OCI-LY7 (cell line): ENCODE measurements around the gene DHX29. TPM values are rescaled to one million over a fixed set of nuclear protein-coding genes. Genes with fewer than 3 reads are reported as not detected.

Source experiments
- BruUV-seq: library from RNA; stranded (reverse); fragments of 400-500 nt; replicated peaks from 2 replicates; lab custom pipeline; 2021; lab: Mats Ljungman, UMichigan
- CTCF ChIA-PET: fragments of 300-600 bp; sonication (Branson Sonifier 250); formaldehyde crosslinking; loops from one replicate; lab custom pipeline; 2022; ENCODE audit warnings: antibody characterized with exemption; ENCODE audit not compliant: unreplicated experiment; lab: Charles Lee
- POLR2A ChIA-PET: fragments of 300-600 bp; sonication (Branson Sonifier 250); formaldehyde crosslinking; loops from one replicate; lab custom pipeline; 2022; ENCODE audit warnings: antibody characterized with exemption; lab: Charles Lee
- DNase-seq: peaks from one replicate; pipeline ENCODE4 v3.0.0-alpha.2; 2015; ENCODE audit warnings: low spot score
- H2AFZ ChIP-seq: fragments of 200-600 bp; sonication (generic), shearing (Covaris generic); 2 replicates; pipeline ENCODE4 v1.6.1; 2014; ENCODE audit warnings: mild to moderate bottlenecking, antibody characterized with exemption, low read length, moderate library complexity
- H3K27ac ChIP-seq: fragments of 200-600 bp; sonication (generic); 2 replicates; pipeline ENCODE4 v1.5.1; 2014; ENCODE audit warnings: mixed run types, low read depth, mild to moderate bottlenecking, moderate library complexity, low read length, inconsistent platforms; ENCODE audit not compliant: poor library complexity, severe bottlenecking
- H3K36me3 ChIP-seq: fragments of 200-600 bp; sonication (generic); 2 replicates; pipeline ENCODE4 v1.6.1; 2014; ENCODE audit warnings: mild to moderate bottlenecking, antibody characterized with exemption, low read length, moderate library complexity, mixed read lengths; ENCODE audit not compliant: insufficient read depth
- H3K4me1 ChIP-seq: fragments of 200-600 bp; sonication (generic); 2 replicates; pipeline ENCODE4 v1.5.1; 2014; ENCODE audit warnings: mild to moderate bottlenecking, low read length; ENCODE audit not compliant: insufficient read depth, poor library complexity, severe bottlenecking
- H3K4me2 ChIP-seq: fragments of 200-600 bp; sonication (generic); 2 replicates; pipeline ENCODE4 v1.6.1; 2014; ENCODE audit warnings: mild to moderate bottlenecking, low read length
- H3K4me3 ChIP-seq: fragments of 200-600 bp; sonication (generic); 2 replicates; pipeline ENCODE4 v1.5.1; 2014; ENCODE audit warnings: mild to moderate bottlenecking, low read depth, low read length; ENCODE audit not compliant: poor library complexity, severe bottlenecking
- H3K79me2 ChIP-seq: fragments of 200-600 bp; sonication (generic); 2 replicates; pipeline ENCODE4 v1.6.1; 2016; ENCODE audit warnings: low read depth, mild to moderate bottlenecking, low read length, moderate library complexity, mixed read lengths; ENCODE audit not compliant: insufficient read depth
- H3K9me2 ChIP-seq: fragments of 200-600 bp; sonication (generic); 2 replicates; pipeline ENCODE4 v1.6.1; 2016; ENCODE audit warnings: mild to moderate bottlenecking, low read length, mixed read lengths; ENCODE audit not compliant: insufficient read depth
- H3K9me3 ChIP-seq: fragments of 200-600 bp; sonication (generic); 2 replicates; pipeline ENCODE4 v1.6.1; 2014; ENCODE audit warnings: mild to moderate bottlenecking, mixed run types, low read length, mixed read lengths
- H4K20me1 ChIP-seq: fragments of 200-600 bp; sonication (generic); 2 replicates; pipeline ENCODE4 v1.6.1; 2014; ENCODE audit warnings: mild to moderate bottlenecking, antibody characterized with exemption, low read length, moderate library complexity, mixed read lengths; ENCODE audit not compliant: insufficient read depth
- CTCF ChIP-seq: fragments of 200-600 bp; sonication (generic); conservative IDR thresholded peaks from 2 replicates; pipeline ENCODE4 v1.5.1; 2014; ENCODE audit warnings: mild to moderate bottlenecking, antibody characterized with exemption, low read length, moderate library complexity, mixed read lengths
- EZH2phosphoT487 ChIP-seq: fragments of 200-600 bp; sonication (generic); IDR thresholded peaks from 2 replicates; pipeline ENCODE4 v1.6.1; 2018; ENCODE audit warnings: low read depth, borderline replicate concordance, mild to moderate bottlenecking, mixed run types, antibody characterized with exemption, low read length, moderate library complexity, mixed read lengths
- intact Hi-C: fragments of 100-400 bp; cut with micrococcal nuclease; formaldehyde crosslinking; loops from one replicate; pipeline ENCODE4 v1.10.0; 2022; ENCODE audit not compliant: unreplicated experiment
- total RNA-seq, 2 experiments: library from RNA; depleted of rRNA in 1 of 2; stranded (reverse); fragments of >200 nt in 1 of 2; shearing (Covaris generic) in 1 of 2; gene quantifications; 2 replicates each; pipeline ENCODE4 v1.2.3, GENCODE V29; 2014 to 2022

DHX29 gene
- total RNA-seq, 2 experiments from 2014 or later: 12.7 to 19.9 TPM

DNA sequence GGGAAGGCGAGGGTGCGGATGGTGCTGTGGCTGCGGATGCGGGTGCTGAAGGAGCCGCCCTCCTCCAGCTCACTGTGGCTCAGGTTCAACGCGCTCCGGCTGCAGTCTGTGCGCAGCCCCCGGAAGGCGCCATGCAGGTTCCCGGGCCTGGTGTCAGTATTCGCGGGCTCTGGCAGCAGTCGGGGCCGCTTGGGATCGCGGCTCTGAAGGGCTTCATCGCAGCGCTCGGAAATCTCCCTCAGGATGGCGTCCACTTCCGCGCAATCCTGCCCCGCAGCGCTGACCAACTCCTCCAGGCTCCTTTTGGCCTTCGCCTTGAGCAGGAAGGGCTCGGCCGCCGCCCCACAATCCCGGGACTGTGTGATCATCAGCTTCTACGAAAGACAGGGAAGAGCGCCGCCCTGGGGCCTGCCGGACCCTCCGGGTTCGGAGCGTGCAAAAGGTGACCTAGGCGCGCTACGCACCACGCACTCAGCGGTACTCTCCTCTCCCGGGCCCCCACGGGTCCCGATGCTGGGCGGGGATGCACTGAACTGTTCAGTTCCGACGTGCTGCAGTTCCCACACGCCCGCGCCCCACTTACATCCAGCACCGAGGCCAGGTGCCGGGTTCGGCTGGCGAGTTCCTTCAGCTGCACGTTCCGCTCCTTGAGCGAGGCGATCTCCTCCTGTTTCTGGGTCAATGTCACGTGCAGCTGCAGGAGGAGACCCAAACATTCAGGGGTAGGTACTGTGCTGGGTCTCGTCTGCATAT, 86.9 kb downstream of the DHX29 start:
- Histone ChIP-seq H3K9me3 (no peaks in the 10 kb centered on the region), H2AFZ (no peak overlapping the region), H3K27ac (no peak overlapping the region), H3K79me2 (no peaks in the 10 kb centered on the region), H3K36me3 (no peaks in the 10 kb centered on the region), H3K4me2 (no peak overlapping the region), H3K4me3 (no peak overlapping the region), H3K4me1 (no peaks in the 10 kb centered on the region), H3K9me2 (no peaks in the 10 kb centered on the region), H4K20me1 (no peaks in the 10 kb centered on the region)
- CTCF ChIA-PET: no interaction called here
- no TSS peak for BruUV-seq
- DNase-seq: no peak
- TF ChIP-seq CTCF: no peak
- TF ChIP-seq EZH2phosphoT487: no peak
- POLR2A ChIA-PET: no interaction called here
- intact Hi-C loops: no loop called here

GRCh38 chr5:55219770-55220169, 87.7 kb downstream of the DHX29 start:
- POLR2A ChIA-PET: no interaction called here
- H3K4me3 ChIP-seq: no peak overlapping the region
- intact Hi-C loops: no loop called here
- DNase-seq: no peak
- no peaks in the 10 kb centered on the region for H3K4me1 ChIP-seq
- H3K27ac ChIP-seq: no peak overlapping the region
- no peaks in the 10 kb centered on the region for H4K20me1 ChIP-seq
- no TSS peak for BruUV-seq
- H3K9me3 ChIP-seq: no peaks in the 10 kb centered on the region
- H3K4me2 ChIP-seq: no peak overlapping the region
- CTCF ChIA-PET: no interaction called here
- H2AFZ ChIP-seq: no peak overlapping the region
- H3K79me2 ChIP-seq: no peaks in the 10 kb centered on the region
- H3K36me3 ChIP-seq: no peaks in the 10 kb centered on the region
- H3K9me2 ChIP-seq: no peaks in the 10 kb centered on the region
- TF ChIP-seq EZH2phosphoT487 (no peak), CTCF (no peak)

DNA sequence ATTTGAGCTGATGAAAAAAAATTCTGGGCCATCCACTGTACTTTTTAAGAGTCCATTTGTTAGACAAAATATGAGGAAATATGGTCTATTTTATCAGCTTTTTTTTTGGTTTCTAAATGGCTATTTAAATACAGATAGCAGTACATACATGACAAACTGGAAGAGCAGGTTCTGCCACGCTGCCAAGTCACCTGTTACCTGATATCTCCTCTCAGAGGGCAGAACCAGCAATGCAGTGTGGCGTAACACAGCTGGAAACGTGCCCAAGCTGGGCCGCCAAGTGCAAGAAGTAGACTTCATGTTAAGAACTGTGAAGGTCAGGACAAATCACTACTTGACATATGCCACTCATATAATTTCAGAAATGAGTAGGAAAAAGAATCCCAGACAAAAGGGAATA, 88.5 kb downstream of the DHX29 start:
- Histone ChIP-seq H2AFZ (no peak overlapping the region), H3K9me3 (no peaks in the 10 kb centered on the region), H3K36me3 (no peaks in the 10 kb centered on the region), H3K4me1 (no peaks in the 10 kb centered on the region), H3K4me2 (no peak overlapping the region), H3K79me2 (no peaks in the 10 kb centered on the region), H4K20me1 (no peaks in the 10 kb centered on the region), H3K4me3 (no peak overlapping the region), H3K27ac (no peak overlapping the region), H3K9me2 (no peaks in the 10 kb centered on the region)
- BruUV-seq: no TSS peak
- DNase-seq: no peak
- intact Hi-C loops: no loop called here
- ChIA-PET CTCF (no interaction called here), POLR2A (interaction anchor here (0.5 kb wide), 1 partner anchor 908 kb away, joined by 3 read pairs; no protein-coding TSS in a partner anchor)
- no peak for TF ChIP-seq CTCF
- no peak for TF ChIP-seq EZH2phosphoT487
